GM12801 (cell line): ENCODE measurements around the gene PCDHGA2.

Source experiments
- CTCF ChIP-seq: IDR thresholded peaks from one replicate; pipeline ENCODE4 v1.5.1; 2011; ENCODE audit warnings: control low read depth; ENCODE audit not compliant: insufficient read length; ENCODE audit errors: extremely low read depth

The PCDHGA2 gene

DNA sequence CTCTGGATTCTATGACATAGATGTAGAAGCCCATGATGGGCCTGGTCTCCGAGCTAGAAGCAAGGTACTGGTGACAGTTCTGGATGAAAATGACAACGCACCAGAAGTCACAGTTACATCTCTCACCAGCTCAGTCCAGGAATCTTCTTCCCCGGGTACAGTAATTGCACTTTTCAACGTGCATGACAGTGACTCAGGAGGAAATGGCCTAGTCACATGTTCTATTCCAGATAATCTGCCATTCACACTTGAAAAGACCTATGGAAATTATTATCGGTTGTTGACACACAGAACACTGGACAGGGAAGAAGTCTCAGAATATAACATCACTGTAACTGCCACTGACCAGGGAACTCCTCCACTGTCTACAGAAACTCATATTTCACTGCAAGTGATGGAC lies 17.6 kb downstream of the PCDHGA2 start:
- no peak for TF ChIP-seq CTCF

DNA sequence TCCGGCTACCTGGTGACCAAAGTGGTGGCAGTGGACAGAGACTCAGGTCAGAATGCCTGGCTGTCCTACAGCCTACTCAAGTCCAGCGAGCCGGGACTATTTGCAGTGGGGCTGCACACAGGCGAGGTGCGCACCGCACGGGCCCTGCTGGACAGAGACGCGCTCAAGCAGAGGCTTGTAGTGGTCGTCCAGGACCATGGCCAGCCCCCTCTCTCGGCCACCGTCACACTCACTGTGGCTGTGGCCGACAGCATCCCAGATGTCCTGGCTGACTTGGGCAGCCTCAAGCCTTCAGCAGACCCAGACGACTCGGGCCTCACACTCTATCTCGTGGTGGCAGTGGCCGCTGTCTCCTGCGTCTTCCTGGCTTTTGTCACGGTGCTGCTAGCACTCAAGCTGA lies 18.4 kb downstream of the PCDHGA2 start:
- no peak for TF ChIP-seq CTCF

GRCh38 chr5:141359790-141360426 lies 21.3 kb downstream of the PCDHGA2 start, which contains the start of gene PCDHGB2:
TSS of gene PCDHGB2 (plus strand) at chr5:141359994. CDS start at chr5:141360136, 142 bp downstream.
- no peak for TF ChIP-seq CTCF

GRCh38 chr5:141360685-141361084 lies 22.1 kb downstream of the PCDHGA2 start:
- TF ChIP-seq CTCF, result no peak

- no peak for TF ChIP-seq CTCF
Observed at GRCh38 chr5:141362719-141363118, 24.2 kb downstream of the PCDHGA2 start.

- no peak for TF ChIP-seq CTCF
Observed at GRCh38 chr5:141363952-141364660, 25.5 kb downstream of the PCDHGA2 start, which contains the start of gene PCDHGA5. TSS of gene PCDHGA5 (plus strand) at chr5:141364162. CDS start at chr5:141364331, 169 bp downstream.

DNA sequence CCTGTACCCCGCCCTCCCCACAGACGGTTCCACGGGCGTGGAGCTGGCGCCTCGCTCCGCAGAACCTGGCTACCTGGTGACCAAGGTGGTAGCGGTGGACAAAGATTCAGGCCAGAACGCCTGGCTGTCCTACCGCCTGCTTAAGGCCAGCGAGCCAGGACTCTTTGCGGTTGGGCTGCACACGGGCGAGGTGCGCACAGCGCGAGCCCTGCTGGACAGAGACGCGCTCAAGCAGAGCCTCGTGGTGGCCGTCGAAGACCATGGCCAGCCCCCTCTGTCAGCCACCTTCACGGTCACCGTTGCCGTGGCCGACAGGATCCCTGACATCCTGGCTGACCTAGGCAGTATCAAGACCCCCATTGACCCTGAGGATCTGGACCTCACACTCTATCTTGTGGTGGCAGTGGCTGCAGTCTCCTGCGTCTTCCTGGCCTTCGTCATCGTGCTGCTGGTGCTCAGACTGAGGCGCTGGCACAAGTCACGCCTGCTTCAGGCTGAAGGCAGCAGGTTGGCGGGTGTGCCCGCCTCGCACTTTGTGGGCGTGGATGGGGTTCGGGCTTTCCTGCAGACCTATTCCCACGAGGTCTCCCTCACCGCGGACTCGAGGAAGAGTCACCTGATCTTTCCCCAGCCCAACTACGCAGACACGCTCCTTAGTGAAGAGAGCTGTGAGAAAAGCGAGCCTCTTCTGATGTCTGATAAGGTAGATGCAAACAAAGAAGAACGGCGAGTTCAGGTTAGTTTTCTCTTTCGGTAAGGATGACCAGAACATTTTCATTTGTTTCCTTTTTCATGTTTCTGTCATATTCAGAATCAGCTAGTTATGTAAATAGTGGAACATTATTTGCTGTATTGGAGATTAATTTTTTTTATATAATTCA lies 27.7 kb downstream of the PCDHGA2 start:
- TF ChIP-seq CTCF, result no peak
